Measurements from ENCODE around the gene PBX3. TPM values are rescaled to one million over a fixed set of nuclear protein-coding genes. Genes with fewer than 3 reads are reported as not detected.

Gene PBX3
- total RNA-seq, 2 donors from 2014 or later, result 71.1 to 91.5 TPM

- H3K9me3 ChIP-seq, result no peaks in the 10 kb centered on the region
- H3K27ac ChIP-seq, result no peak overlapping the region
- no peak overlapping the region for H3K4me3 ChIP-seq
- H3K36me3 ChIP-seq, result no peaks in the 10 kb centered on the region
- DNase-seq (ENCODE audit: low spot score), result no peak
- peaks cover 0 to 13% of the 10 kb centered on the region in 2 donors for H3K4me1 ChIP-seq
- no peaks in the 10 kb centered on the region for H3K27me3 ChIP-seq
- no peak for TF ChIP-seq CTCF (IDR thresholded peaks at IDR 0.05)
Observed at GRCh38 chr9:125908136-125908535, 161.0 kb downstream of the PBX3 start.

- H3K36me3 ChIP-seq, result no peaks in the 10 kb centered on the region
Observed at GRCh38 chr9:125908966-125909365, 161.8 kb downstream of the PBX3 start.

GRCh38 chr9:125909459-125909858 lies 162.3 kb downstream of the PBX3 start:
- no peak for TF ChIP-seq CTCF (IDR thresholded peaks at IDR 0.05)
- H3K27ac ChIP-seq, result no peak overlapping the region
- H3K27me3 ChIP-seq, result no peaks in the 10 kb centered on the region
- H3K4me1 ChIP-seq, result peaks cover 0 to 13% of the 10 kb centered on the region in 2 donors
- H3K9me3 ChIP-seq, result no peaks in the 10 kb centered on the region
- H3K4me3 ChIP-seq, result no peak overlapping the region
- no peaks in the 10 kb centered on the region for H3K36me3 ChIP-seq
- no peak for DNase-seq (ENCODE audit: low spot score)

More at GRCh38 chr9:125908966-125909365, 161.8 kb downstream of the PBX3 start:
- no peaks in the 10 kb centered on the region for H3K9me3 ChIP-seq
- no peak overlapping the region for H3K4me3 ChIP-seq
- no peak for DNase-seq (ENCODE audit: low spot score)
- peaks cover 0 to 13% of the 10 kb centered on the region in 2 donors for H3K4me1 ChIP-seq
- TF ChIP-seq CTCF (IDR thresholded peaks at IDR 0.05), result no peak
- H3K27ac ChIP-seq, result no peak overlapping the region
- H3K27me3 ChIP-seq, result no peaks in the 10 kb centered on the region

- no peak for DNase-seq (ENCODE audit: low spot score)
- Histone ChIP-seq H3K36me3 (no peaks in the 10 kb centered on the region), H3K27me3 (no peaks in the 10 kb centered on the region), H3K27ac (no peak overlapping the region), H3K9me3 (no peaks in the 10 kb centered on the region), H3K4me1 (peaks cover 0 to 13% of the 10 kb centered on the region in 2 donors), H3K4me3 (no peak overlapping the region)
- TF ChIP-seq CTCF (IDR thresholded peaks at IDR 0.05), result no peak
Observed at GRCh38 chr9:125910286-125910685, 163.1 kb downstream of the PBX3 start.

- Histone ChIP-seq H3K27me3 (no peaks in the 10 kb centered on the region), H3K36me3 (peaks cover 3% of the 10 kb centered on the region), H3K27ac (no peak overlapping the region), H3K4me1 (peaks cover 0 to 9% of the 10 kb centered on the region in 2 donors), H3K4me3 (no peak overlapping the region), H3K9me3 (no peaks in the 10 kb centered on the region)
- no peak for DNase-seq (ENCODE audit: low spot score)
- no peak for TF ChIP-seq CTCF (IDR thresholded peaks at IDR 0.05)
Observed at GRCh38 chr9:125911861-125912644, 164.9 kb downstream of the PBX3 start.
